ENCODE measurements around the gene MED29. TPM values are rescaled to one million over a fixed set of nuclear protein-coding genes. Genes with fewer than 3 reads are reported as not detected.

Gene MED29
- total and polyA plus RNA-seq, 10 of the 15 experiments (the other 5 are each of a cell fraction or from before 2014, with no cell fraction given), result 3.2 to 36.6 (median 22.8) TPM

DNA sequence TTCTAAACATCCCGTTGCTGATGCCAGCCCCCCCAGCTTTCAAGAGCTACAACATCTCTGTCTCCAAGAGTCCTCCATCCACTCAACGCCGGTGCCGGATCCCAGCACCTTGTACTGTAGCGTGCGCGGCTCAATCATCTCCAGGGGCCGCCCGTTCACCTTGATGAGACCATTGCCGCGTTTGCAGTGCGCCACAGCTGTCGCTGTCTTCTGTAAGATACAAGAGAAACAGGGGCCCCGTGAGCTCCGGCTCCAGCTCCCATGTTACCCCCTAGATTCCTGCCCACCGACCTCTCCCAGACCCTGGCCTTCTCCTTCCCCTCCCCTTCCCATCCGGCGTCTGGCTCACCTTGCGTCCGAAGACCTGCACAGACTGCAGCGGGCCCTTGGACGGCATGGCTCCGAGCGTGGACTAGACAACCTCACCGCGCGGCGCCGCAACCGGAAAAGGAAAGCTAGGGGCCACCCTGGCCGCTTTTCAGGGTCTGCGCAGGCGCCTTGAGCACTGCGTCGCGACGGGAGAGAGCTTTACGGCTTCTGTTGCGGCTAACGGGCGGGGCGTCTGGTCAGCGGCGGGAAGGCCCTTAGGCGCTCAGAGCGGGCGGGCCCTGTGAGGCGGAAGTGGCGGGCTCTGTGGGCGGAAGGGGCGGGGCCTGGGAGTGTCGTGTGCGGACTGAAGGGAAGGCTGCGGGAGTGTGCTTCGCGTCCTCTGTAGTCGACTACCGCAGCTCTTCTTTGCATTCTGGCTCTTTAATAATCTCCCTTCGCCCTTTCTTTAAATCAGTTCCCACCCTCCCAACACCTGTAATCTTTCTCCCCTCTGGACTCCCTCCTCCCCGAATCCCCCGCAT is 44.5 kb downstream of the MED29 start, which contains the start of gene RPS16 (continued):
- TF ChIP-seq, protein P1, sequence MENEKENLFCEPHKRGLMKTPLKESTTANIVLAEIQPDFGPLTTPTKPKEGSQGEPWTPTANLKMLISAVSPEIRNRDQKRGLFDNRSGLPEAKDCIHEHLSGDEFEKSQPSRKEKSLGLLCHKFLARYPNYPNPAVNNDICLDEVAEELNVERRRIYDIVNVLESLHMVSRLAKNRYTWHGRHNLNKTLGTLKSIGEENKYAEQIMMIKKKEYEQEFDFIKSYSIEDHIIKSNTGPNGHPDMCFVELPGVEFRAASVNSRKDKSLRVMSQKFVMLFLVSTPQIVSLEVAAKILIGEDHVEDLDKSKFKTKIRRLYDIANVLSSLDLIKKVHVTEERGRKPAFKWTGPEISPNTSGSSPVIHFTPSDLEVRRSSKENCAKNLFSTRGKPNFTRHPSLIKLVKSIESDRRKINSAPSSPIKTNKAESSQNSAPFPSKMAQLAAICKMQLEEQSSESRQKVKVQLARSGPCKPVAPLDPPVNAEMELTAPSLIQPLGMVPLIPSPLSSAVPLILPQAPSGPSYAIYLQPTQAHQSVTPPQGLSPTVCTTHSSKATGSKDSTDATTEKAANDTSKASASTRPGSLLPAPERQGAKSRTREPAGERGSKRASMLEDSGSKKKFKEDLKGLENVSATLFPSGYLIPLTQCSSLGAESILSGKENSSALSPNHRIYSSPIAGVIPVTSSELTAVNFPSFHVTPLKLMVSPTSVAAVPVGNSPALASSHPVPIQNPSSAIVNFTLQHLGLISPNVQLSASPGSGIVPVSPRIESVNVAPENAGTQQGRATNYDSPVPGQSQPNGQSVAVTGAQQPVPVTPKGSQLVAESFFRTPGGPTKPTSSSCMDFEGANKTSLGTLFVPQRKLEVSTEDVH (IDR thresholded peaks at IDR 0.05; ENCODE audit: low read depth, partially characterized antibody), result peak; percentile 47
- TF ChIP-seq SMAD1 (IDR thresholded peaks at IDR 0.05; ENCODE audit: low read depth, partially characterized antibody), result no peak
- TF ChIP-seq STAT3 (IDR thresholded peaks at IDR 0.05; ENCODE audit: low read depth, low read length), result no peak
- TF ChIP-seq HDAC6 (IDR thresholded peaks at IDR 0.05; ENCODE audit: unreplicated experiment), result peak; percentile 89
- TF ChIP-seq, protein P2, sequence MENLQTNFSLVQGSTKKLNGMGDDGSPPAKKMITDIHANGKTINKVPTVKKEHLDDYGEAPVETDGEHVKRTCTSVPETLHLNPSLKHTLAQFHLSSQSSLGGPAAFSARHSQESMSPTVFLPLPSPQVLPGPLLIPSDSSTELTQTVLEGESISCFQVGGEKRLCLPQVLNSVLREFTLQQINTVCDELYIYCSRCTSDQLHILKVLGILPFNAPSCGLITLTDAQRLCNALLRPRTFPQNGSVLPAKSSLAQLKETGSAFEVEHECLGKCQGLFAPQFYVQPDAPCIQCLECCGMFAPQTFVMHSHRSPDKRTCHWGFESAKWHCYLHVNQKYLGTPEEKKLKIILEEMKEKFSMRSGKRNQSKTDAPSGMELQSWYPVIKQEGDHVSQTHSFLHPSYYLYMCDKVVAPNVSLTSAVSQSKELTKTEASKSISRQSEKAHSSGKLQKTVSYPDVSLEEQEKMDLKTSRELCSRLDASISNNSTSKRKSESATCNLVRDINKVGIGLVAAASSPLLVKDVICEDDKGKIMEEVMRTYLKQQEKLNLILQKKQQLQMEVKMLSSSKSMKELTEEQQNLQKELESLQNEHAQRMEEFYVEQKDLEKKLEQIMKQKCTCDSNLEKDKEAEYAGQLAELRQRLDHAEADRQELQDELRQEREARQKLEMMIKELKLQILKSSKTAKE (IDR thresholded peaks at IDR 0.05; ENCODE audit: low read depth, poor library complexity, severe bottlenecking), result peak; percentile 17
- peak; percentile 96 for TF ChIP-seq MXI1 (IDR thresholded peaks at IDR 0.05; ENCODE audit: low read depth, low read length)
- TF ChIP-seq, protein P3, sequence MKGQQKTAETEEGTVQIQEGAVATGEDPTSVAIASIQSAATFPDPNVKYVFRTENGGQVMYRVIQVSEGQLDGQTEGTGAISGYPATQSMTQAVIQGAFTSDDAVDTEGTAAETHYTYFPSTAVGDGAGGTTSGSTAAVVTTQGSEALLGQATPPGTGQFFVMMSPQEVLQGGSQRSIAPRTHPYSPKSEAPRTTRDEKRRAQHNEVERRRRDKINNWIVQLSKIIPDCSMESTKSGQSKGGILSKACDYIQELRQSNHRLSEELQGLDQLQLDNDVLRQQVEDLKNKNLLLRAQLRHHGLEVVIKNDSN (IDR thresholded peaks at IDR 0.05; ENCODE audit: borderline replicate concordance, extremely low read length, insufficient read depth, low read depth, low read length), result no peak
- TF ChIP-seq TCF12 (IDR thresholded peaks at IDR 0.05; ENCODE audit: low read depth, low read length), result peak; percentile 68; the same call in 1 of the 2 replicates
- no peak for TF ChIP-seq HDAC2 (IDR thresholded peaks at IDR 0.05)
- peak; percentile 85; the same call in 1 of the 2 replicates for TF ChIP-seq RB1 (IDR thresholded peaks at IDR 0.05; ENCODE audit: borderline replicate concordance)
- no peak for TF ChIP-seq CBX3 (IDR thresholded peaks at IDR 0.05; ENCODE audit: borderline replicate concordance, low read depth)
- TF ChIP-seq TAF1 (IDR thresholded peaks at IDR 0.05; ENCODE audit: borderline replicate concordance, low read depth, low read length), result peak; percentile 99
- TF ChIP-seq EGR1 (IDR thresholded peaks at IDR 0.05; ENCODE audit: borderline replicate concordance in 1 of 2, low read depth in 2 of 2, low read length in 2 of 2), result peak in 1 of 2 experiments; percentile 26; a peak in 1 of 3 replicates
- TF ChIP-seq ASH2L (IDR thresholded peaks at IDR 0.05; ENCODE audit: borderline replicate concordance, low read depth), result no peak
- TF ChIP-seq POU2F2 (IDR thresholded peaks at IDR 0.05; ENCODE audit: borderline replicate concordance, low read depth, low read length), result peak; percentile 86
- TF ChIP-seq, protein P4, sequence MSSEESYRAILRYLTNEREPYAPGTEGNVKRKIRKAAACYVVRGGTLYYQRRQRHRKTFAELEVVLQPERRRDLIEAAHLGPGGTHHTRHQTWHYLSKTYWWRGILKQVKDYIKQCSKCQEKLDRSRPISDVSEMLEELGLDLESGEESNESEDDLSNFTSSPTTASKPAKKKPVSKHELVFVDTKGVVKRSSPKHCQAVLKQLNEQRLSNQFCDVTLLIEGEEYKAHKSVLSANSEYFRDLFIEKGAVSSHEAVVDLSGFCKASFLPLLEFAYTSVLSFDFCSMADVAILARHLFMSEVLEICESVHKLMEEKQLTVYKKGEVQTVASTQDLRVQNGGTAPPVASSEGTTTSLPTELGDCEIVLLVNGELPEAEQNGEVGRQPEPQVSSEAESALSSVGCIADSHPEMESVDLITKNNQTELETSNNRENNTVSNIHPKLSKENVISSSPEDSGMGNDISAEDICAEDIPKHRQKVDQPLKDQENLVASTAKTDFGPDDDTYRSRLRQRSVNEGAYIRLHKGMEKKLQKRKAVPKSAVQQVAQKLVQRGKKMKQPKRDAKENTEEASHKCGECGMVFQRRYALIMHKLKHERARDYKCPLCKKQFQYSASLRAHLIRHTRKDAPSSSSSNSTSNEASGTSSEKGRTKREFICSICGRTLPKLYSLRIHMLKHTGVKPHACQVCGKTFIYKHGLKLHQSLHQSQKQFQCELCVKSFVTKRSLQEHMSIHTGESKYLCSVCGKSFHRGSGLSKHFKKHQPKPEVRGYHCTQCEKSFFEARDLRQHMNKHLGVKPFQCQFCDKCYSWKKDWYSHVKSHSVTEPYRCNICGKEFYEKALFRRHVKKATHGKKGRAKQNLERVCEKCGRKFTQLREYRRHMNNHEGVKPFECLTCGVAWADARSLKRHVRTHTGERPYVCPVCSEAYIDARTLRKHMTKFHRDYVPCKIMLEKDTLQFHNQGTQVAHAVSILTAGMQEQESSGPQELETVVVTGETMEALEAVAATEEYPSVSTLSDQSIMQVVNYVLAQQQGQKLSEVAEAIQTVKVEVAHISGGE (CRISPR knock-in tag; IDR thresholded peaks at IDR 0.05), result no peak
- TF ChIP-seq POLR2AphosphoS2 (IDR thresholded peaks at IDR 0.05; ENCODE audit: low read depth, low read length), result peak; percentile 96
- TF ChIP-seq CBX5 (IDR thresholded peaks at IDR 0.05; ENCODE audit: low read depth), result no peak
- no peak for TF ChIP-seq SUZ12 (IDR thresholded peaks at IDR 0.05; ENCODE audit: unreplicated experiment)
- TF ChIP-seq HDGF (IDR thresholded peaks at IDR 0.05), result peak; percentile 89

Data from GM12878 (cell line).